ENCODE measurements around the gene ATP13A3.
A peak's percentile ranks its signal among the peaks of the same experiment; 100 is the strongest.
"Not testable (repeated sequence)": the region's sequence is repeated elsewhere in the genome, so short reads cannot be mapped to it uniquely, and the experiment has no call there.

ATP13A3 gene

DNA sequence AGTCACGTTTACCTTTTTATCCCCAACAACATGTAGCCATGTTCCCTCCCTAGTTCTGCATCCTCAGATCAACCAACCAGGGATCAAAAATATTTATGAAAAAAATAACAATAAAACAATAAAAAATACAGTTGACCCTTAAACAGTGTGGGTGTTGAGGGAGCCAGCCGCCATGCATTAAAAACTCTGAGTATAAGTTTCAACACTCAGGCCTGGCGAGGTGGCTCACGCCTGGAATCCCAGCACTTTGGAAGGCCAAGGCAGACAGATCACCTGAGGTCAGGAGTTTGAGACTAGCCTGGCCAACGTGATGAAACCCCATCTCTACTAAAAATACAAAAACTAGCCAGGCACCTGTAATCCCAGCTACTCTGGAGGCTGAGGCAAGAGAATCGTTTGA is 12.7 kb upstream of the ATP13A3 start:
- DNase-seq = not testable (repeated sequence)

DNA sequence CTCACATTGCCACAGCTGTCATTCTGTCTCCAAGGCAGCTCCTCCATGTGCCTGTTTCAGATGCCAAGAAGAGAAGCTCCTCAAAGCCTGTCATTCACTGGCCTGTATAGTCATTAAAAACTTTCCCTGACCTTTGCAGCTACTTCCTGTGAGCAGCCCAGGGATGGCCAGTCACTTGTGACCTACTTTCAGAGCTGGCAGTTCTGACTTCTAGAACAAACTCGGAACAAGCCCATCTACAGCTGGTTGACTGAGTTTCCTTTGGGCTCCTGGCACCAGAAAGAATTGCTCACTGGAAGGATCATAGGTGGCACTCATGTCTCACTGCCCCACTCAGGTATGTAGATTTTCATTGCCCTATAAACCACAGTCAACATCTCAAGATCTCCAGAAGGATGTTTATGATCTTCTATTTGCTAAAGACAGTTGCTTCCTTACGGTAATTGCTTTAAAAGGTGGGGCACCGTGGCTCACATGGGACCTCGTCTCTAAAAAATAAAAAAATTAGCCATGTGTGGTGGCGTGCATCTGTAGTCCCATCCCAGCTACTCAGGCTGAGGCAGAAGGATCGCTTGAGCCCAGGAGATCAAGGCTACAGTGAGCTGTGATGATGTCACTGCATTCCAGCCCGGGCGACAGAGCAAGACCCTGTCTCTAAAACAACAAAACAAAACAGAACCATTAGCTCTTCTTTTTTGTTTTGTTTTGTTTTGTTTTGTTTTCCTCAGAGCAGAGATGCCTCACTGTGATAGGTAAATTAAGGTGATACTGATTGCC is 11.2 kb upstream of the ATP13A3 start:
- DNase-seq = no peak

DNA sequence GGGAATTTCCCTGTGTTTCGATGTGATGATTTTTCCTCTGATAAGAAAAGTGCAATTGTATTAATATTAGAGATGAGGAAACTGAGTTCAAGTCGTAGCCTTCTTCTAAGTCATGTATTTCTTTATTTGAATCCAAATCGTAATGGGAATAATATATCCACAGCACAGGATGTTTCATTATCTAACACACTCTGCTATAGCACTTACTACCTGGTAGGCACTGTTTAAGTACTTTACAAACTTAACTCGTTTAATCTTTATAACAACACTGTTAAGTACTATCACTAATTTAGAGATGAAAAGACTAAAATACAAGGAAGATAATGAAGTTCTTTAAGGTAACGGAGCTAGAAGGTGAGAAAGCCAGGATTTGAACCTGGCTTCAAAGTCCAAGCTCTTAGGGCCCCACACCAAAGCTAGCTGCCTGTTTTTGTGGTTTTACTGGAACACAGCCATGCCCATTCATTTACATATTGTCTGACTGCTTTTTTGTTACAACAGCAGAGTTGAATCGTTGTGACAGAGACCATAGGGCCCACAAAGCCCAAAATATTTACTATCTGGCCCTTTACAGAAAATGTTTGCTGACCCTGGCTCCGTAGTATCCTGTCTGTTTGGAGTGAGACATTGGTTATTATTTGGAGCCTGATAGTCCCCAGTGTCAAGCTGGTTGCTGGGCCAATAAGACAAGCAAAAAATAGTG is 9.6 kb upstream of the ATP13A3 start:
- DNase-seq = no peak

DNA sequence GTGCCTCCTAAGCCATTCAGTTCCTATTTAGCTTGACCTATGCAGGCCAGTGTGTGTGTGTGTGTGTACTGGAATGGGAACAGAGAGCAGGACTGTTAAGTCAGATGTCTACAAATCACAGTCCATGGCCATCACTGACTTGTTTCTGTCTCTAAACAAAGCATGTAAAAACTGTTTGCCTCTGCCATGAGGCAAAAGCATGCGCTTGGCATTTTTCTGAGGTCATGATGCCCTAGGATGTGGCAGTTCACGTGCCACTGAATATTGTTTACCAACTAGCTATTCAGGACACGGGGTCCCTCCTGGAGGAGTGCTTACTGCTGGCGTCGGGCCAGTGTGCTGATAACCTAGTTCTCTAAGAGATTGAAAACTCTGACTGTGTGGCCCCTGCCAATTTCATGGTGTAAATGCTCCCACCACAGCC is 8.2 kb upstream of the ATP13A3 start:
- no peak for DNase-seq

DNA sequence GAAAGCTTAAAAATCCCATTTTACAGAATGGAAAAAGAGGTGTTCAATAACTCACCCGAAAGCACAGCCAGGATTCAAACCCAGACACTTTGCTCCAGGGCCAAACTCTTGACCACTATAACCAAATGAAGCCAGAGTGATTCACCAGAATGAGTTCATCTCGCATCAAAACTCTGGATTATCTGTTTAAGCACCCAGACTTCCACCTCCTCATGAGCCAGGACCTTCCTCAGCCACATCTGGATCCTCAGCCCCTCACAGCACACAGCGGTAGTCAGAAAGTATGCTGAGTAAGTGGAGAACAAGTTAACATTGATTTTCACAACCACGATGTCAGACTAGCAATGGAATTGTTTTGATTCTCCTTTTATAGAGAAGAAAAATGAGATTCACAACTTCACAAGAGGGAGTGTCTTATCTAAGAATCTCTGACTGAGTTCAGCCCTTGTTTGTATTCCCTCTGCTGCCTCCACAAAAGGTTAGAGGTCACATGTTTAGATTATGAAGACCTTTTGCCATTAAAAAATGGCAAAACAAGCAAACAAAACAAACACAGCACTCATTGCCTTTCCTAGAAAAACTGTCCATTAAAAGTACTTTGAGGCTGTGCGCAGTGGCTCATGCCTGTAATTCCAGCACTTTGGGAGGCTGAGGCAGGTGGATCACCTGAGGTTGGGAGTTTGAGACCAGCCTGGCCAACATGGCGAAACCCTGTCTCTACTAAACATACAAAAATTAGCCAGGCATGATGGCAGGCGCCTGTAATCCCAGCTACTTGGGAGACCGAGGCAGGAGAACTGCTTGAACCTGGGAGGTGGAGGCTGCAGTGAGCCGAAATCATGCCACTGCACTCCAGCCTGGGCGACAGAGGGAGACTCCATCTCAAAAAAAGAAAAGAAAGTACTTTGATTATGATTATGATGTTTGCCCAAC is 7.5 kb upstream of the ATP13A3 start:
- DNase-seq = not testable (repeated sequence)

DNA sequence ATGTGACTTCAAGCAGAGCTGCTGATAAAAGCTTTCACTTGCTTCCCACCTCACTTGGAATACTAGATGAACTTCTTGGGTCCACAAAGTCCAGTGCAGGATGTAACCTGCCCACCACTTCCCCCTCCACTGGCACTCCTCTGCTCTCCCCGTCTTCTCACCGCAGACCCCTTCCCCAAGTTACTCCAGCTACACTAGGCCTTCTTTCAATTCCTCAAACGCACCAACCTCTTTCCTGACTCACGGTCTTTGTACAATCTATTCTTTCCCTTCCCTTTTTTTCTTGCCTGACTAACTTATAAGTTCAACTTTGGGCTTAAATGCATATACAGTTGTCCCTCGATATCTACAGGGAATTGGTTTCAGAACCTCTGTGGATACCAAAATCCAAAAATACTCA is 5.2 kb upstream of the ATP13A3 start:
- DNase-seq = no peak

DNA sequence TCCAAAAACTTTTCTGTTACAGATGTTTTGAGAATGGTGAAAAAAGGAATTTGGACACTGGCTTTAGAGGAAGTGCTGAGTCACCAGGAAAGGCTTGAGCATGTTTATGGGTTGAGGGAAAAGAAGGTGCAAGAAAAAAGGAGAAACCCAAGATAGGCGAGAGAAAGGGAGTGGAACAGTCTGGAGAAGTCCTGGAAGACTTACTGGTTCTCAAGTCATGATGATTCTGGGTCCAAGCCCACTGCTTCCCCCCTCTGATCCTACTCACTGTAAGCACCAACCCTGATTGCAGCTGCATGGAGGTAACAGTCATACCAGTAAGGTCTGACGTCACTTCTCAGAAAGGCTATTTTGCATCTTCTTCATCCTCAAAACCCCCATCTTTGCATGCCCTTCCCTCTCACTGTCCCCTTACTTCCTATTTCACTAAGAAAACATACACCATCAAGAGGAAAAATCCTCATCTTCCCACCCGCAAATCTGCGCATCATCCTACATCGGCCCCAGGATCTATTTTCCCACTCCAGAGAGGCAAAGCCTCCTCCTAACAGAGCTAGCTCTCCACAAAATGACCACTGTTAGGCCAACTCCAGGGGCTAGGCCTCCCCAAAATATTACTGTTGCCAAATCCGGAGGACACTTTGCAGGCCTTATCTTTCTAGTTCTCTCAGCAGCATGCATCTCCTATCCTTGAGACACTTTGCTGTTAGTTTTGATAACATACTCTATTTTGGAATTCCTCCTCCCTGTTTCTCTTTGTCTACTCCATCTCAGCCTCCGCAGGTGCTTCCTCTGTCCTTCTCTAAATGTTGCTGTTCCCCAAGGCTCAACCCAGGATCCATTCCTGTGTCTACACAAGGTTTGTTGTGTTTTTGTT is 3.2 kb upstream of the ATP13A3 start:
- no peak for DNase-seq

DNA sequence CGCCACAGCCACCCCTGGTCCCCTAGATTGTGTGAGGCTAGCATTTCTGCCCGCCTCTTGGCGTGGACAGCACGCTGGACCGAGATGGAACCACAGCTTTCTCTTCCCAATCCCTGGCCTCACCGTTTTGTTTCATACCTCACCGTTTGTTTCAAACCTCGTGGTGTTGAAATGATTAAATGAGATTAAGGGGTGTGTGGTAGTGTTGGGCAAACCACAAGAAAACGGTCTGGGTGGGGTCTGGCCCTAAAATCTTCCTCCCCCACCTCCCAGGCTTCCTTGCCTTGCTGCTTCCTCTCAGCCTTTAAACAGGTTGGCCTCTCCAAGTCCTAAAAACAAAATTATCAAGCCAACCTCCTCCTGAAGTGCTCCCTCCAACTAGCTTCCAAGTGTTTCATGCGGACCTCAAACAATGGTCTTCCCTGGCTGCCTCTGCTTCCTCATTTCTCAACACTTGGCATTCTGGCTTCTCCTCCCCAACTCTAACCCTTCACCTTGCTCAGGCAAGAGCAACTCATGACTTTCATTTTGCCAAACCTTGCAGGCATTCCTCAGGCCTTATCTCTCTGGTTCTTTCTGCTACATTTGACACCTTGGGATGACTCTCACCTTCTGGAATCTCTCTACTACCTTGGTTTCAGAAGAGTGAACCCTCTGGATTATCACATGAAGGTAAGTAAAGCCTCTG is 1.4 kb upstream of the ATP13A3 start:
- DNase-seq = no peak

DNA sequence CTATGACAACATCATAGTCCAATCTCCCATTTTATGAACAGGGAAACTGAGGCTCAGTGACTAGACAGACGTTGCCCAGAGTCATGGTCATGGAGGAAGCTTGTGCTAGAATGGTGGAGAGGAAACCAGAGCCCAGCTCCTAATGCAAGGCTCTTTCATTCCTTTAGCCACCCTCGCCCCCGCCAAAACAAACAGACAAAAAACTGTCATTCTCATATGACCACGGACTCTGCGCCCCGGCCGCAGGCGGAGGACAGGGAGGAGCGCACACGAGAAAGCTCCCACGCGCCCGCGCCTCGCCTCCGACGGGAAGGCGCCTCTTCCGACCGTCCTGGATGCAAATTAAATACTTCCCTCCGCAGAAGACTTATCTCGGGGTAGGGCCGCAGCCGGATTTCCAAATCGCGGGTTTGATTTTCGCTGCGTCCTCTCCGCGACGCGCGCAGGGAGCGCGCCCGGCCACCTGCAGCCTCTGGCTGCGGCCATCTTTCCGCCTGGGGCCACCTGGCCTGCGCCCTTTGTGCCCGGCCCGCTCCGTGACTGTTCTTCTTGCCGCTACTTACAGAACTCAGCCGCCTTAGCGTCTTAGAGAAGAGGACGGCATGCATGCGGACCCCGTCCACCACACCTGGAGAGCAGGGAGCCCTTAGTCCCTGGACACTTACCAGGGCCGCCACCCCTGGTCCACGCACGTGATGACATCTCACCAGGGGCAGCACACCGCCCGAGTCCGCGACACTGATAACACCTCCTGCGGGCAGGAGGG is 670 bp upstream of the ATP13A3 start:
- no peak for DNase-seq

DNA sequence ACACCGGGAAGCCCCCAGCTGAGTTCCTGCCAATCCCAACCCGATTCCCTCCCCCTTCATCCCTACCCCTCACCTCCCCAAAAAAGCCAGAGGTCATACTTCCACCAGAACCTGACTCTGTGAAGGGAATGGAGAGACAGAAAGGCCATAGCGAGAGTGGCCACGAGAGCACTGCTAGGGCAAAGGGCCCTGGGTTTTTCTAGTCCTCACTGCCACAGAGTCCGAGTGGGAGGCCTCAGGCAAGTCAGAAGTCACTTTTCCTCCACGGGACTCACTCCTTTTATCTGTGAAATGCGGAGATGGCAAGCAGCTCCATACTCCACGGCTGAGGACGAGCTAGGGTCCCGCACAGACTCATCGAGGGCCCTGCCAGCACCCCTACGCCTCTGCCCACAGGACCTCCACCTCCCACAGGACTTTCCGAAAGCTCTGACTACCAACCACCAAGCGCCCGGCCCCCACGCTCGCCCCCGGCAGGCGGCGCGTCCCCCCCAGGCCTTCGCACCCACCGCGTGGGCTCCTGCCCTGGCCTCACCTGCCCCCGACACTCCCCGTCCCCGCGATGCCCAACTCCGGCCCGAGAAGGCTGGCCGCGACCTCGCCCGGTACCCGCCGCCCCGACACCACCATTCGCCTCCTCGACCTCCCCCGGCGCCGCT is 792 bp downstream of the ATP13A3 start:
- DNase-seq = peak; percentile 66

DNA sequence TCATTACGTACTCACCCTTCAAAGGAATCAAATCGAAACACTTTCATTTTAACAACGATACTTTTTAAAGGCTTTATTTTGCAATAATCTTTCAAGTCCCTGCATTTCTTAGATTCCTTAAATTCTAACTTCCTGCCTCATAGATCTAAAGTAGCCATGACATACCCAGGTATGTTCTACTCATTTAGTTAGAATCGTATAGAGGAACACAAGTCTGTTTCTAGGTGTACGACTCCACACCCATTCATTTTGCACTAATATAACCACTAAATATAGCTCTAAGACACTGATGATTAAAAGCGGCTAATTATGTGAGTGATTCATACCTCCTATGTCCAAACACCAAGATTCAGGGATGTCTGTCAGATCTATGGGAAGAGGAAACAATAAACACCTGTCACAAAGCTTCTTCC is 1.3 kb downstream of the ATP13A3 start:
- no peak for DNase-seq

DNA sequence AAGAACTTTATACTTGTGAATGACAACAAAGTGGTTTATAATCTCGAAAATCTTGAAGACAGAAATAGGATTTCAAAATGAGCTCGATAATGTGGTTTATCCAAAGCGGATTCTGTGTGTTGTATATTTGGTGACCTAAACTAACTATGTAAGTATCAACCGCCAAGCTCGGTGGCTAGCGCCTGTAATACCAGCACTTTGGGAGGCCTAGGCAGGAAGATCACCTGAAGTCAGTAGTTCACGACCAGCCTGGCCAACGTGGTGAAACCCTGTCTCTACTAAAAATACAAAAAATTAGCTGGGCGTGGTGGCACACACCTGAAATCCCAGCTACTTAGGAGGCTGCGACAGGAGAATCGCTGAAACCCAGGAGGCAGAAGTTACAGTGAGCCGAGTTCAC is 2.2 kb downstream of the ATP13A3 start:
- no peak for DNase-seq

DNA sequence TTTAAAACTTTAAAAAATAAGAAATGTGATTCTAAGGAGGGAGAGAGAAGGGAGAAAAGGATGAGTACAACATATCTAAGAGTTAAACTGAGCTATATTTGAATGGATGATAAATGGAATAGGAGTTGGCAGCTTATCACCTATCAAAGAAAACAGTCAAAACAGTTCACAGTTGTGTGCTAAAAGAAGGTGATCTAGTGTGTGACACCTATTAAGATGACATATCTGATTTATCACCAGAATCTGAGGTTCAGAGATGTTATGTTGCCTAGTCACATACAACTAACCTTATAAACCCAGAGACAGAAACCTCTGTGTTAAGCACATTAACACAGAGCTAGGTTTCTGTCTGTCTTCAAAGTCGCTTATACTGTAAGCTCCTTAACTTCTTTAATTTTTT is 3.0 kb downstream of the ATP13A3 start:
- no peak for DNase-seq

DNA sequence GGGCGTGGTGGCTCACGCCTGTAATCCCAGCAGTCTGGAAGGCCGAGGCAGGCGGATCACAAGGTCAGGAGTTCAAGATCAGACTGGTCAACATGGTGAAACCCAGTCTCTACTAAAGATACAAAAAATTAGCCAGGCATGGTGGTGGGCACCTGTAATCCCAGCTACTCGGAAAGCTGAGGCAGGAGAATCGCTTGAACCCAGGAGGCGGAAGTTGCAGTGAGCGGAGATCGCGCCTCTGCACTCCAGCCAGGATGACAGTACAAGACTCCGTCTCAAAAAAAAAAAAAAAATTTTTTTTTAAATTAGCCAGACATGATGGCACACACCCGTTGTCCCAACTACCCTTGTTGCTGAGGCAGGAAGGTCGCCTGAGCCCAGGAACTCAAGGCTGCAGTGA is 4.0 kb downstream of the ATP13A3 start:
- DNase-seq = not testable (repeated sequence)

DNA sequence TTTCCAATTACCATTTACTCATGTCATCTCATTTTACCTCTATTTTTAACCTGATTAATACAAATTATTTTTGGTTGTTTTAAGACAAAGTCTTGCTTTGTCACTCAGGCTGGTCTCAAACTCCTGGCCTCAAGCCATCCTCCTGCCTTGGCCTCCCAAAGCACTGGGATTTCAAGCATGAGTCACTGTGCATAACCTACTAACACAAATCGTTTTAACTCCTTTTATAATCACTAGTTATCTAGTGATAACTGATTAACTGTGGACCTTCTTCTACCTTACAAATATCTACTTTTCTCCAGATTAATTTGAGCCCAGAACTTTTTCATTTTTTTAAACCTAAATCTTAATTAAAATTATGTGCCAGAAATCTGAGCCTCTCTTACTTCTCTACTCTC is 4.6 kb downstream of the ATP13A3 start:
- DNase-seq = no peak

DNA sequence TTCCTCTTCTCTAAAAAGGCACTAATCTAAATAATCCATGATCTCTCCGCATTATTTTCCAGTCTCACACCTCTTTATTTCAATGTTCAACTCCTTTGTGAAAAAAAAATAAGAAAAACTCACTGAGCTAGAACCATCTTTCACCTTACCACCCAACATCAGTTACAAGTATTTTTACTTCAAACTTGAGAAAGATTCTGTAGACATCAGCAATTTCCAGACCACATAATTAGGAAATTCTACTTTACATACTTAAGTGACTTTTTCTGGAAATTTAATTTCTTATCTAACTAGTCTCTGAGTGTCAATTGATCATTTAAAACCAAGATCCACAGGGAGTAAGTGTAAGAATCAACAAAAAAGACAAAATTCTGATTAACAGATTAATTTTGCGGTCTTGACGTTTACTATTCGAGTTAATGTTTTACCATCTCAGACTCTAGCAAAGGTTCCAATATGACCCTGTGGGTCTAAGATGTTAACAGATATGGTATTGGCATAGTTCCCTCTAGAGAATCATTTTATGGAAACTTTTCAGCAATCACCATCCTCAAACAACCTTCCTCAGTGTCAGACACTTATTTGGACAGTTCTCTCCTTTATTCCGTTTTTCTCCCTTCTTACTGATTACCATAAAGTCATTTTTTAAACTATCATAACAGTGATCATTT is 5.1 kb downstream of the ATP13A3 start:
- no peak for DNase-seq

DNA sequence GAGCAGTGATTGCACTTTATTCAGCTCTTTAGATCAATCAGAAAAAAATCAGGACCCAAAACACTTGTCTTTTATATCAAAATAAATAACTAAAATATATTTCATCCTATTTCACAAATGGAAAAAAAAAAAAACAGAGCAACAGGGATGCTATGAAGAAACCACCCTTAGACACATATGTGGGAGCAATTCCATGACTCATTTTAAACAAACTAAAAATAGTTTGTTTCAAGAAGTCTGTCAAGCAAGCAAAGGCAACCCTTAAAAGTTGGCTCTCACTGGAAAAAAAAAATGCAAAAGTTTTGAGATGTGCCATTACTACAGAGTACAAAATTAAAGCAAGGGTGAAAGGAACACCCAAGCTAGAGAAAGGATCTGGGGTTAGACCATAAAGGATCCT is 5.7 kb downstream of the ATP13A3 start:
- DNase-seq = no peak

DNA sequence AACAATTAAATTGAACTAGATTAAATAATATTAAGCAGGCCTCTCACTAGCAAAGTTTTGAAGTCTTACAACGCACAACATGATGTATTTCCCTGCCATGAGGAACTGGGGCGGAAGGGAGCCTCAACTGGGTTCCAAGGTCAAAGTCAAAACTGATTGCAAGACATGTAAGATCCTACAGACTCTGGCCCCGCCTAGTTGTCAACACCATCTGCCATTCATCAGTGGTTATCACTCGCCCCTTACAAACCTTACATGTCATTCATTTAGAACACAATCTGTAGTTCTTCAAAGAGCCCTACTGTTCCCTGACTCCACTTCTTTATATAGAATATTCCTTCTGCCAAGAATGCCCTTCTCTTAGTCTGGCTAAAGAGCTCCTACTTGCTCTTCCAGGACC is 10.0 kb downstream of the ATP13A3 start:
- no peak for DNase-seq

DNA sequence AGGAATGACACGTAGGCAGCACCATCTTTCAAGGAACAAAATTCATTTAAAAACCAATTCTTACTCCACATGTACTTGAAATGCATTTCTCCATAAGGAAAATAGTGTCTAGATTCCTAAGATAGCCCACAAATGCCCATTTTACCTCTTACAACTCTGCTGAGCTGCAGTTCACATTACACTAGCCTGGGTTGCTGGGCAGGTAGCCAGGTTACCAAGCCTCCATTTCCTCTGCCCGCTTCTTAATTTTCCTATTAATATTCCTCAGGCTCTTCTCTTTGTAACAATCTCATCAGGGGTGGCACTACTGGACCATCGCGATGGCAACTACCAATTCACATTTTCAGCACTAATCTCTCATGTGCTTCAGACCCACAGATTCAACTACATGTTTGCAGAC is 10.8 kb downstream of the ATP13A3 start:
- DNase-seq = no peak

All from activated T-cell treated with anti-CD3 and anti-CD28 coated beads for 4 hours (primary cell).